ENCODE results near the gene YY1.

Gene YY1

GRCh38 chr14:100288382-100289185, 49.6 kb downstream of the YY1 start:
- no peak overlapping the region for H3K9ac ChIP-seq (ENCODE audit: low read length)
- no peak overlapping the region for H3K27ac ChIP-seq (ENCODE audit: low read length)
- H3K27me3 ChIP-seq (ENCODE audit: control insufficient read depth, insufficient read depth, low read length) = no peaks in the 10 kb centered on the region
- H3K4me1 ChIP-seq (ENCODE audit: control insufficient read depth, low read depth, low read length) = peaks cover 6% of the 10 kb centered on the region
- H3K36me3 ChIP-seq (ENCODE audit: control insufficient read depth, low read depth, low read length) = peaks cover 30% of the 10 kb centered on the region
- H3K4me3 ChIP-seq (ENCODE audit: low read length) = no peak overlapping the region
- H3K9me3 ChIP-seq (ENCODE audit: control insufficient read depth, low read depth, low read length) = no peaks in the 10 kb centered on the region

- Histone ChIP-seq H3K36me3 (ENCODE audit: control insufficient read depth, low read depth, low read length) (peaks cover 32% of the 10 kb centered on the region), H3K27me3 (ENCODE audit: control insufficient read depth, insufficient read depth, low read length) (no peaks in the 10 kb centered on the region), H3K4me1 (ENCODE audit: control insufficient read depth, low read depth, low read length) (no peaks in the 10 kb centered on the region), H3K9ac (ENCODE audit: low read length) (no peak overlapping the region), H3K4me3 (ENCODE audit: low read length) (no peak overlapping the region), H3K27ac (ENCODE audit: low read length) (no peak overlapping the region), H3K9me3 (ENCODE audit: control insufficient read depth, low read depth, low read length) (no peaks in the 10 kb centered on the region)
Measured at GRCh38 chr14:100289916-100290606, 51.1 kb downstream of the YY1 start.

GRCh38 chr14:100290607-100291304, 51.8 kb downstream of the YY1 start:
- Histone ChIP-seq H3K27ac (ENCODE audit: low read length) (no peak overlapping the region), H3K9ac (ENCODE audit: low read length) (no peak overlapping the region), H3K27me3 (ENCODE audit: control insufficient read depth, insufficient read depth, low read length) (no peaks in the 10 kb centered on the region), H3K36me3 (ENCODE audit: control insufficient read depth, low read depth, low read length) (peaks cover 32% of the 10 kb centered on the region), H3K9me3 (ENCODE audit: control insufficient read depth, low read depth, low read length) (no peaks in the 10 kb centered on the region), H3K4me1 (ENCODE audit: control insufficient read depth, low read depth, low read length) (no peaks in the 10 kb centered on the region), H3K4me3 (ENCODE audit: low read length) (no peak overlapping the region)

- H3K4me3 ChIP-seq (ENCODE audit: low read length) = no peak overlapping the region
- H3K9ac ChIP-seq (ENCODE audit: low read length) = no peak overlapping the region
- H3K36me3 ChIP-seq (ENCODE audit: control insufficient read depth, low read depth, low read length) = peaks cover 32% of the 10 kb centered on the region
- H3K4me1 ChIP-seq (ENCODE audit: control insufficient read depth, low read depth, low read length) = no peaks in the 10 kb centered on the region
- H3K27ac ChIP-seq (ENCODE audit: low read length) = no peak overlapping the region
- H3K9me3 ChIP-seq (ENCODE audit: control insufficient read depth, low read depth, low read length) = no peaks in the 10 kb centered on the region
- no peaks in the 10 kb centered on the region for H3K27me3 ChIP-seq (ENCODE audit: control insufficient read depth, insufficient read depth, low read length)
Measured at GRCh38 chr14:100291305-100292075, 52.5 kb downstream of the YY1 start.

- H3K9me3 ChIP-seq (ENCODE audit: control insufficient read depth, low read depth, low read length) = no peaks in the 10 kb centered on the region
- H3K36me3 ChIP-seq (ENCODE audit: control insufficient read depth, low read depth, low read length) = peaks cover 37% of the 10 kb centered on the region
- H3K4me1 ChIP-seq (ENCODE audit: control insufficient read depth, low read depth, low read length) = no peaks in the 10 kb centered on the region
- H3K4me3 ChIP-seq (ENCODE audit: low read length) = no peak overlapping the region
- no peaks in the 10 kb centered on the region for H3K27me3 ChIP-seq (ENCODE audit: control insufficient read depth, insufficient read depth, low read length)
- no peak overlapping the region for H3K9ac ChIP-seq (ENCODE audit: low read length)
- no peak overlapping the region for H3K27ac ChIP-seq (ENCODE audit: low read length)
Measured at GRCh38 chr14:100292301-100292775, 53.4 kb downstream of the YY1 start.

GRCh38 chr14:100292776-100293461, 54.0 kb downstream of the YY1 start:
- Histone ChIP-seq H3K4me1 (ENCODE audit: control insufficient read depth, low read depth, low read length) (no peaks in the 10 kb centered on the region), H3K27me3 (ENCODE audit: control insufficient read depth, insufficient read depth, low read length) (no peaks in the 10 kb centered on the region), H3K4me3 (ENCODE audit: low read length) (no peak overlapping the region), H3K9me3 (ENCODE audit: control insufficient read depth, low read depth, low read length) (no peaks in the 10 kb centered on the region), H3K9ac (ENCODE audit: low read length) (no peak overlapping the region), H3K36me3 (ENCODE audit: control insufficient read depth, low read depth, low read length) (peaks cover 39% of the 10 kb centered on the region), H3K27ac (ENCODE audit: low read length) (no peak overlapping the region)

GRCh38 chr14:100293497-100294212, 54.7 kb downstream of the YY1 start:
- no peak overlapping the region for H3K9ac ChIP-seq (ENCODE audit: low read length)
- H3K27ac ChIP-seq (ENCODE audit: low read length) = no peak overlapping the region

GRCh38 chr14:100294213-100294962, 55.4 kb downstream of the YY1 start:
- no peak overlapping the region for H3K27ac ChIP-seq (ENCODE audit: low read length)
- H3K4me1 ChIP-seq (ENCODE audit: control insufficient read depth, low read depth, low read length) = no peaks in the 10 kb centered on the region
- peaks cover 44% of the 10 kb centered on the region for H3K36me3 ChIP-seq (ENCODE audit: control insufficient read depth, low read depth, low read length)
- H3K4me3 ChIP-seq (ENCODE audit: low read length) = no peak overlapping the region
- no peak overlapping the region for H3K9ac ChIP-seq (ENCODE audit: low read length)
- H3K27me3 ChIP-seq (ENCODE audit: control insufficient read depth, insufficient read depth, low read length) = no peaks in the 10 kb centered on the region
- H3K9me3 ChIP-seq (ENCODE audit: control insufficient read depth, low read depth, low read length) = no peaks in the 10 kb centered on the region

More at GRCh38 chr14:100293497-100294212, 54.7 kb downstream of the YY1 start:
- Histone ChIP-seq H3K36me3 (ENCODE audit: control insufficient read depth, low read depth, low read length) (peaks cover 47% of the 10 kb centered on the region), H3K27me3 (ENCODE audit: control insufficient read depth, insufficient read depth, low read length) (no peaks in the 10 kb centered on the region), H3K4me3 (ENCODE audit: low read length) (no peak overlapping the region), H3K9me3 (ENCODE audit: control insufficient read depth, low read depth, low read length) (no peaks in the 10 kb centered on the region), H3K4me1 (ENCODE audit: control insufficient read depth, low read depth, low read length) (no peaks in the 10 kb centered on the region)

- no peak overlapping the region for H3K4me3 ChIP-seq (ENCODE audit: low read length)
- no peaks in the 10 kb centered on the region for H3K27me3 ChIP-seq (ENCODE audit: control insufficient read depth, insufficient read depth, low read length)
- no peaks in the 10 kb centered on the region for H3K4me1 ChIP-seq (ENCODE audit: control insufficient read depth, low read depth, low read length)
- H3K9me3 ChIP-seq (ENCODE audit: control insufficient read depth, low read depth, low read length) = no peaks in the 10 kb centered on the region
- H3K36me3 ChIP-seq (ENCODE audit: control insufficient read depth, low read depth, low read length) = peaks cover 44% of the 10 kb centered on the region
- H3K9ac ChIP-seq (ENCODE audit: low read length) = no peak overlapping the region
- no peak overlapping the region for H3K27ac ChIP-seq (ENCODE audit: low read length)
Measured at GRCh38 chr14:100294963-100295330, 56.0 kb downstream of the YY1 start.
